ENCODE data around the gene ENAM.
A peak's percentile ranks its signal among the peaks of the same experiment; 100 is the strongest.

ENAM gene

DNA sequence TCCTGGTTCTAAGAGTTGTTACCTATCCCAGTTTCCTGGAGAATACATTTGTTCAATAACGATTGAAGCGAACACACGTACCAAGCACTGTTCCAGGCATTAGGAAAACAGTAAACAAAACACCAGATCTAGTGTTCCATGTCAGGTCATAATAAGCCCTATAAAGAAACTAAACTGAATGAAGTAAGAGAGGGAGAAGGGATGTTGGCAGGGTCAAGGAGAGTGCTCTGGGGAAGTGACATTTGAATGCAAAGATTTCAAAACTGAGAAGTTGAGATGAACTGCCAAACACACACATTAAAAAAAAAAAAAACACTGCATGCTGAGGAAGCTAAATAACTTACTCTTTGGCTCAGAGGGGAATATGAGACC lies 14.4 kb upstream of the ENAM start:
- Histone ChIP-seq H3K4me3 (ENCODE audit: low read length, poor library complexity, severe bottlenecking) (peak overlapping the region; percentile 43), H3K4me2 (ENCODE audit: low read depth, low read length, poor library complexity, severe bottlenecking) (peak overlapping the region; percentile 52), H3K79me2 (ENCODE audit: insufficient read depth, low read length) (no peaks in the 10 kb centered on the region), H3K9ac (ENCODE audit: low read depth, low read length, poor library complexity, severe bottlenecking) (no peak overlapping the region), H3K4me1 (ENCODE audit: insufficient read depth, low read length, poor library complexity, severe bottlenecking) (peaks cover 7% of the 10 kb centered on the region), H4K20me1 (ENCODE audit: insufficient read depth, low read length, poor library complexity, severe bottlenecking) (no peaks in the 10 kb centered on the region), H3K27me3 (ENCODE audit: insufficient read depth, low read length, poor library complexity, severe bottlenecking) (no peaks in the 10 kb centered on the region), H3K9me2 (replicated peaks; ENCODE audit: low read depth, low read length) (no peaks in the 10 kb centered on the region), H3K9me3 (ENCODE audit: insufficient read depth, low read depth, low read length) (no peaks in the 10 kb centered on the region), H3K36me3 (ENCODE audit: insufficient read depth, low read length) (no peaks in the 10 kb centered on the region), H3F3A (ENCODE audit: low read depth) (no peaks in the 10 kb centered on the region), H2AFZ (ENCODE audit: low read length) (peak overlapping the region; percentile 35; the same call in 1 of the 2 replicates)
- no peak for TF ChIP-seq EZH2phosphoT487 (IDR thresholded peaks at IDR 0.05; ENCODE audit: borderline replicate concordance)
- TF ChIP-seq, protein P1, sequence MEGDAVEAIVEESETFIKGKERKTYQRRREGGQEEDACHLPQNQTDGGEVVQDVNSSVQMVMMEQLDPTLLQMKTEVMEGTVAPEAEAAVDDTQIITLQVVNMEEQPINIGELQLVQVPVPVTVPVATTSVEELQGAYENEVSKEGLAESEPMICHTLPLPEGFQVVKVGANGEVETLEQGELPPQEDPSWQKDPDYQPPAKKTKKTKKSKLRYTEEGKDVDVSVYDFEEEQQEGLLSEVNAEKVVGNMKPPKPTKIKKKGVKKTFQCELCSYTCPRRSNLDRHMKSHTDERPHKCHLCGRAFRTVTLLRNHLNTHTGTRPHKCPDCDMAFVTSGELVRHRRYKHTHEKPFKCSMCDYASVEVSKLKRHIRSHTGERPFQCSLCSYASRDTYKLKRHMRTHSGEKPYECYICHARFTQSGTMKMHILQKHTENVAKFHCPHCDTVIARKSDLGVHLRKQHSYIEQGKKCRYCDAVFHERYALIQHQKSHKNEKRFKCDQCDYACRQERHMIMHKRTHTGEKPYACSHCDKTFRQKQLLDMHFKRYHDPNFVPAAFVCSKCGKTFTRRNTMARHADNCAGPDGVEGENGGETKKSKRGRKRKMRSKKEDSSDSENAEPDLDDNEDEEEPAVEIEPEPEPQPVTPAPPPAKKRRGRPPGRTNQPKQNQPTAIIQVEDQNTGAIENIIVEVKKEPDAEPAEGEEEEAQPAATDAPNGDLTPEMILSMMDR (conservative IDR thresholded peaks at IDR 0.05; ENCODE audit: low read length) = no peak

DNA sequence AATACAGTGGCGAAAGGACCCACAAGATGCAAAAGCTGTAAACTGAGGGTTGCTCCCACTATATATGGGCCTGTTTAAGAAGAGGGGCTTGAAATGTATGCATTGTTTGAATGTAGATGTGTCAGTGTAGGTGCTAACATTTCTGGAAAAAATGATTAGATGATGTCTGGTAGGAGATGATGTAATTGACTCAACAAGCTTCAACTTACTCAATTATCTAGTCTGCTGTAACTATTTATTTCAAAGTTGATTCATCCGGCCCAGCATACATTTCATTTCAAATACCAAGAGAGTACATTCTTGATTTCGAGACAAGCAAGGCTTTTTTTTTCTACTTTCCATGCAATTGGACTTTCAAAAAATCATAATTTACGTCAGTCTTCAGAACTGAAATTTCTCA lies 9.3 kb upstream of the ENAM start:
- H3K4me1 ChIP-seq (ENCODE audit: insufficient read depth, low read length, poor library complexity, severe bottlenecking) = peaks cover 10% of the 10 kb centered on the region
- H3K9me2 ChIP-seq (replicated peaks; ENCODE audit: low read depth, low read length) = no peaks in the 10 kb centered on the region
- H3K4me2 ChIP-seq (ENCODE audit: low read depth, low read length, poor library complexity, severe bottlenecking) = no peak overlapping the region
- H4K20me1 ChIP-seq (ENCODE audit: insufficient read depth, low read length, poor library complexity, severe bottlenecking) = no peaks in the 10 kb centered on the region
- no peak overlapping the region for H2AFZ ChIP-seq (ENCODE audit: low read length)
- H3F3A ChIP-seq (ENCODE audit: low read depth) = no peaks in the 10 kb centered on the region; the same call in 1 of the 2 replicates
- H3K27me3 ChIP-seq (ENCODE audit: insufficient read depth, low read length, poor library complexity, severe bottlenecking) = no peaks in the 10 kb centered on the region
- no peak overlapping the region for H3K9ac ChIP-seq (ENCODE audit: low read depth, low read length, poor library complexity, severe bottlenecking)
- no peak overlapping the region for H3K4me3 ChIP-seq (ENCODE audit: low read length, poor library complexity, severe bottlenecking)
- no peaks in the 10 kb centered on the region for H3K36me3 ChIP-seq (ENCODE audit: insufficient read depth, low read length)
- TF ChIP-seq, protein P1 (conservative IDR thresholded peaks at IDR 0.05; ENCODE audit: low read length) = no peak
- TF ChIP-seq EZH2phosphoT487 (IDR thresholded peaks at IDR 0.05; ENCODE audit: borderline replicate concordance) = no peak
- H3K9me3 ChIP-seq (ENCODE audit: insufficient read depth, low read depth, low read length) = no peaks in the 10 kb centered on the region
- no peaks in the 10 kb centered on the region for H3K79me2 ChIP-seq (ENCODE audit: insufficient read depth, low read length)

DNA sequence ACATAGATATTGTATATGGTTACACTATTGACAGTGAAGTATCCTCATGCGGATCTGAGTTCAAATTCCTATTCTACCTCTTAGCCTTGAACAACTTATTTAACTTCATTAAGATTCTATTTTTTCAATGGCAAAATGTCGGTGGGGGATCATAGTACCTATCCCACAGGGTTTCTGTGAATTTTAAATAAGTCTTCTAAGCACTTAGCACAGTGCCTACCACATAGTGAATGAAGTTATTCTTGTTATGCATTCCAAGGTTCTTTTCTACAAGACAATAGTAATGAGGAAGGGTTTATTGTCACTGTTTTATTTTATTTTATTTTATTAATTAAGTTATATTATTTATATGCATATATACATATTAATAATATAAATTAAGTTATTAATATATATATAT lies 8.8 kb upstream of the ENAM start:
- no peaks in the 10 kb centered on the region for H3K9me2 ChIP-seq (replicated peaks; ENCODE audit: low read depth, low read length)
- H3F3A ChIP-seq (ENCODE audit: low read depth) = no peaks in the 10 kb centered on the region; the same call in 1 of the 2 replicates
- no peaks in the 10 kb centered on the region for H3K27me3 ChIP-seq (ENCODE audit: insufficient read depth, low read length, poor library complexity, severe bottlenecking)
- no peaks in the 10 kb centered on the region for H3K36me3 ChIP-seq (ENCODE audit: insufficient read depth, low read length)
- no peaks in the 10 kb centered on the region for H4K20me1 ChIP-seq (ENCODE audit: insufficient read depth, low read length, poor library complexity, severe bottlenecking)
- H3K4me2 ChIP-seq (ENCODE audit: low read depth, low read length, poor library complexity, severe bottlenecking) = no peak overlapping the region
- H3K9ac ChIP-seq (ENCODE audit: low read depth, low read length, poor library complexity, severe bottlenecking) = no peak overlapping the region
- no peaks in the 10 kb centered on the region for H3K79me2 ChIP-seq (ENCODE audit: insufficient read depth, low read length)
- no peak overlapping the region for H2AFZ ChIP-seq (ENCODE audit: low read length)
- no peak overlapping the region for H3K4me3 ChIP-seq (ENCODE audit: low read length, poor library complexity, severe bottlenecking)
- H3K9me3 ChIP-seq (ENCODE audit: insufficient read depth, low read depth, low read length) = no peaks in the 10 kb centered on the region
- TF ChIP-seq, protein P1 (conservative IDR thresholded peaks at IDR 0.05; ENCODE audit: low read length) = no peak
- TF ChIP-seq EZH2phosphoT487 (IDR thresholded peaks at IDR 0.05; ENCODE audit: borderline replicate concordance) = no peak
- peaks cover 13% of the 10 kb centered on the region for H3K4me1 ChIP-seq (ENCODE audit: insufficient read depth, low read length, poor library complexity, severe bottlenecking)
